Gastroesophageal sphincter (tissue), 4 donors: ENCODE data around the gene THAP4. TPM values are rescaled to one million over a fixed set of nuclear protein-coding genes. Genes with fewer than 3 reads are reported as not detected.

ENCODE experiments used
- ATAC-seq: fragments of 150-250 bp; one replicate; pipeline ENCODE4 v1.9.1; 2016; ENCODE audit warnings: mild to moderate bottlenecking, moderate library complexity
- H3K27ac ChIP-seq, 4 donors: fragments of 200-600 bp; sonication (generic) in 3 of 4; 1 replicate in 3 of 4; 2 replicates in 1 of 4; pipeline ENCODE4 v1.5.1; 2016 to 2019
- H3K27me3 ChIP-seq: fragments of 200-600 bp; sonication (generic); one replicate; pipeline ENCODE4 v1.5.1; 2019
- H3K36me3 ChIP-seq, 2 donors: fragments of 200-600 bp; sonication (generic); one replicate each; pipeline ENCODE4 v1.5.1; 2019; ENCODE audit warnings: control low read depth in 1 of 2
- H3K4me1 ChIP-seq, 3 donors: fragments of 200-600 bp; sonication (generic); 1 replicate in 2 of 3; 2 replicates in 1 of 3; pipeline ENCODE4 v1.5.1; 2016 to 2019; ENCODE audit warnings: control low read depth in 2 of 3
- H3K4me3 ChIP-seq, 2 donors: fragments of 200-600 bp; sonication (generic); one replicate each; pipeline ENCODE4 v1.5.1; 2019; ENCODE audit warnings: mild to moderate bottlenecking in 1 of 2, moderate library complexity in 1 of 2
- H3K9me3 ChIP-seq, 3 donors: fragments of 200-600 bp; sonication (generic); one replicate each; pipeline ENCODE4 v1.5.1; 2017 to 2019; ENCODE audit warnings: control low read depth in 2 of 3
- EP300 ChIP-seq: sonication (generic); formaldehyde crosslinking; IDR thresholded peaks from one replicate; pipeline ENCODE4 v1.6.1; 2017; ENCODE audit warnings: antibody characterized with exemption, mild to moderate bottlenecking
- POLR2A ChIP-seq, 2 donors: fragments of 450-650 bp; IDR thresholded peaks; one replicate each; pipeline ENCODE4 v1.6.1; 2017; ENCODE audit warnings: antibody characterized with exemption in 2 of 2, mild to moderate bottlenecking in 2 of 2, moderate library complexity in 1 of 2
- POLR2AphosphoS5 ChIP-seq: sonication (generic); formaldehyde crosslinking; IDR thresholded peaks from one replicate; pipeline ENCODE4 v1.6.1; 2017; ENCODE audit warnings: antibody characterized with exemption
- WGBS, 2 donors: methylation state at CpG; one replicate each; pipeline ENCODE4 v1.1.5; 2018; ENCODE audit warnings: low coverage in 1 of 2; 5-methylcytosine and 5-hydroxymethylcytosine counted together
- total RNA-seq, 4 donors: library from RNA; depleted of rRNA; stranded (reverse); fragments of >200 nt; gene quantifications; one replicate each; pipeline ENCODE4 v1.1.0, GENCODE V29; 2016
- TF ChIP-seq, protein P1 (sequence below), 4 experiments: fragments of 200-600 bp in 2 of 4; fragments of 450-650 bp in 2 of 4; sonication (generic) in 1 of 4; IDR thresholded peaks; one replicate each; pipeline ENCODE4 v1.5.1; 2017 to 2019; ENCODE audit warnings: antibody characterized with exemption in 4 of 4, mild to moderate bottlenecking in 2 of 4, moderate library complexity in 2 of 4

THAP4 gene
- total RNA-seq, 4 donors from 2014 or later: 36.0 to 68.4 (median 43.0) TPM

- ATAC-seq: peak; percentile 76
- peaks cover 7% of the 10 kb centered on the region for H3K27me3 ChIP-seq
- peaks cover 0 to 89% (median 44%) of the 10 kb centered on the region in 3 donors for H3K4me1 ChIP-seq
- peaks cover 0 to 16% of the 10 kb centered on the region in 2 donors for H3K36me3 ChIP-seq
- peak overlapping the region in 1 of 2 donors; percentile 20 for H3K4me3 ChIP-seq
- no peak for TF ChIP-seq POLR2A (IDR thresholded peaks at IDR 0.05)
- TF ChIP-seq, protein P1, sequence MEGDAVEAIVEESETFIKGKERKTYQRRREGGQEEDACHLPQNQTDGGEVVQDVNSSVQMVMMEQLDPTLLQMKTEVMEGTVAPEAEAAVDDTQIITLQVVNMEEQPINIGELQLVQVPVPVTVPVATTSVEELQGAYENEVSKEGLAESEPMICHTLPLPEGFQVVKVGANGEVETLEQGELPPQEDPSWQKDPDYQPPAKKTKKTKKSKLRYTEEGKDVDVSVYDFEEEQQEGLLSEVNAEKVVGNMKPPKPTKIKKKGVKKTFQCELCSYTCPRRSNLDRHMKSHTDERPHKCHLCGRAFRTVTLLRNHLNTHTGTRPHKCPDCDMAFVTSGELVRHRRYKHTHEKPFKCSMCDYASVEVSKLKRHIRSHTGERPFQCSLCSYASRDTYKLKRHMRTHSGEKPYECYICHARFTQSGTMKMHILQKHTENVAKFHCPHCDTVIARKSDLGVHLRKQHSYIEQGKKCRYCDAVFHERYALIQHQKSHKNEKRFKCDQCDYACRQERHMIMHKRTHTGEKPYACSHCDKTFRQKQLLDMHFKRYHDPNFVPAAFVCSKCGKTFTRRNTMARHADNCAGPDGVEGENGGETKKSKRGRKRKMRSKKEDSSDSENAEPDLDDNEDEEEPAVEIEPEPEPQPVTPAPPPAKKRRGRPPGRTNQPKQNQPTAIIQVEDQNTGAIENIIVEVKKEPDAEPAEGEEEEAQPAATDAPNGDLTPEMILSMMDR (IDR thresholded peaks at IDR 0.05): no peak
- peak; percentile 72 for TF ChIP-seq POLR2AphosphoS5
- no CpG with 5 or more reads among the region's 18 CpGs for WGBS, 2 donors
- H3K9me3 ChIP-seq: peaks cover 0 to 3% (median 0%) of the 10 kb centered on the region in 3 donors
- H3K27ac ChIP-seq: peak overlapping the region in 2 of 4 donors; percentile 14 to 43
These were observed 75.1 kb downstream of the THAP4 start for GRCh38 chr2:241561832-241562231.

DNA sequence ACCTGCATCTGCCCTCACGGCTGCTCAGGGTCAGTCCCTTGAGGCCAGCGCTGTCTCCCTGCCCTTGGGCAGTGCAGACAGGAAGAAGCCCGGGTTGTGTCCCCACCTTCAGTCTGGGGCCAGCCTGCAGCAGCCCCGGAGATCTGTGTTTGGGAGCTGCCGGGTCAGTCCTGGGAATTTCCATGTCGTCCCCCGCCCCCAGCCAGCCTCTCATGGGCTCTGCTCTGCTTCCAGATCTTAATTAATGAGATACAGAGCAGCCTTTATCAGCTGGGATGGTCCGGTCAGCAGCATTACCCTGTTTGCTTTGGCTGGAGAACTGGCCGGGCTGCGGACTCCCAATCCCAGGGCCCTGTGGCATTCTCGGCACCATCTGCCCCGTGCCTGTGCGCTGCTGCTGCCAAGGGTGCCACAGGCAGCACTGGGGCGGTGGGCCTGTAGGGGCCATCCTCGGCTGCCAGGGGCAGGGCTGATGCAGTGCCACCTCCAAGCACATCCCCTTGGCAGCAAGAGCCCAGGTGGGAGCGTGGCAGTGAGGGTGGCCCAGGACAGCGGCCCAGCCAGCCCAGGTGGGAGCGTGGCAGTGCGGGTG, 76.0 kb downstream of the THAP4 start:
- Histone ChIP-seq H3K4me3 (peak overlapping the region in 1 of 2 donors; percentile 84), H3K36me3 (peaks cover 0 to 16% of the 10 kb centered on the region in 2 donors), H3K4me1 (peaks cover 0 to 81% (median 44%) of the 10 kb centered on the region in 3 donors), H3K27ac (peak overlapping the region in 3 of 4 donors; percentile 79 to 90 (median 82)), H3K27me3 (peaks cover 7% of the 10 kb centered on the region), H3K9me3 (peaks cover 0 to 11% (median 0%) of the 10 kb centered on the region in 3 donors)
- no peak for TF ChIP-seq POLR2AphosphoS5
- no peak for TF ChIP-seq EP300
- no peak for ATAC-seq
- WGBS, 2 donors: 13% methylated on average over 3 of the region's 19 CpGs; no CpG with 5 or more reads in 1 of the 2 donors

- no peak for ATAC-seq
- peaks cover 7% of the 10 kb centered on the region for H3K27me3 ChIP-seq
These were observed 76.6 kb downstream of the THAP4 start for GRCh38 chr2:241560162-241560882.

GRCh38 chr2:241559323-241560161, 77.4 kb downstream of the THAP4 start:
- WGBS, 2 donors: 0% methylated on average over 3 of the region's 78 CpGs; no CpG with 5 or more reads in 1 of the 2 donors
- Histone ChIP-seq H3K27me3 (peaks cover 7% of the 10 kb centered on the region), H3K4me3 (peak overlapping the region; percentile 53 to 84), H3K36me3 (peaks cover 0 to 16% of the 10 kb centered on the region in 2 donors), H3K9me3 (peaks cover 0 to 14% (median 0%) of the 10 kb centered on the region in 3 donors), H3K4me1 (peaks cover 0 to 66% (median 44%) of the 10 kb centered on the region in 3 donors), H3K27ac (peak overlapping the region; percentile 50 to 90 (median 80))
- TF ChIP-seq, protein P1 (IDR thresholded peaks at IDR 0.05): no peak
- TF ChIP-seq POLR2A (IDR thresholded peaks at IDR 0.05) (no peak), POLR2AphosphoS5 (no peak), EP300 (no peak)
- no peak for ATAC-seq

More at GRCh38 chr2:241560162-241560882, 76.6 kb downstream of the THAP4 start:
- Histone ChIP-seq H3K9me3 (peaks cover 0 to 14% (median 0%) of the 10 kb centered on the region in 3 donors), H3K4me3 (peak overlapping the region; percentile 53 to 84), H3K4me1 (peaks cover 0 to 74% (median 44%) of the 10 kb centered on the region in 3 donors), H3K36me3 (peaks cover 0 to 16% of the 10 kb centered on the region in 2 donors), H3K27ac (peak overlapping the region; percentile 0 to 90 (median 80))
- TF ChIP-seq POLR2AphosphoS5 (no peak), POLR2A (IDR thresholded peaks at IDR 0.05) (no peak), EP300 (no peak)
- TF ChIP-seq, protein P1 (IDR thresholded peaks at IDR 0.05): no peak
- 60 to 80% methylated on average over 1 to 2 of the region's 18 CpGs for WGBS, 2 donors
